ENCODE data around the gene CYB5R4. TPM values are rescaled to one million over a fixed set of nuclear protein-coding genes. Genes with fewer than 3 reads are reported as not detected.

The CYB5R4 gene
- polyA plus RNA-seq, 1 donor from 2014 or later = 18.0 TPM

DNA sequence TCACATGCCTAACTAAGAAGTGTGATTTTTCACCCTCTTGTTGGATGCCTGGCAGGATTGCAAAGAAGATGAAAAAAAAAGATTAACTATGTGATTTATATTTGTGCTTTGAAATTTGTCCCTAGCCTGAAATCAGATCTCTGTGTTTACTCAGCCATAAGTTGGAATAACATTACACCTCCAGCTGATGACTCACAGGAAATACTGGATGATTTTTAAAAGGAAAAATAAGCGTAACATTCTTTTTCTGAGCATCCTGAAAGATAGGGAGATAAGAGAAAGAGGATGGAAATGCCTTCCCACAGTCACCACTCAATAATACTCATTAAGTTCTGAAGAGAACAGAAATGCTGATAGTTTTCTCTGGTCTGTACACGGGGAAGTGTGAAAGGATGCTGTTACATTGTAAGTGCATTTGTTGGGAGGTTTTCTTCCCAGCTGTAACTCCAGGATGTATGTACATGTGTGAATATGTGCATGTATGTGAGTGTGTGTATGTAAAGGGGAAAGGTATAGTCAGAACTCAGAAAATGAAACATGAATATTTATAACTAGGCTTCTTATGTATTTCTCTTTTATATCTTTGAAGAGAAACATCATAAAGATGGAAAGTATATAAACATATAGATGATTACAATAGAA, 43.7 kb upstream of the CYB5R4 start:
- H3K4me3 ChIP-seq (ENCODE audit: low read length) = no peak overlapping the region
- no peaks in the 10 kb centered on the region for H3K9me3 ChIP-seq (ENCODE audit: low read length)
- no peak overlapping the region for H2AFZ ChIP-seq (ENCODE audit: low read depth, low read length)
- H4K20me1 ChIP-seq (ENCODE audit: insufficient read depth) = no peaks in the 10 kb centered on the region
- no peak overlapping the region for H3K9ac ChIP-seq (ENCODE audit: low read length)
- TF ChIP-seq, protein P1, sequence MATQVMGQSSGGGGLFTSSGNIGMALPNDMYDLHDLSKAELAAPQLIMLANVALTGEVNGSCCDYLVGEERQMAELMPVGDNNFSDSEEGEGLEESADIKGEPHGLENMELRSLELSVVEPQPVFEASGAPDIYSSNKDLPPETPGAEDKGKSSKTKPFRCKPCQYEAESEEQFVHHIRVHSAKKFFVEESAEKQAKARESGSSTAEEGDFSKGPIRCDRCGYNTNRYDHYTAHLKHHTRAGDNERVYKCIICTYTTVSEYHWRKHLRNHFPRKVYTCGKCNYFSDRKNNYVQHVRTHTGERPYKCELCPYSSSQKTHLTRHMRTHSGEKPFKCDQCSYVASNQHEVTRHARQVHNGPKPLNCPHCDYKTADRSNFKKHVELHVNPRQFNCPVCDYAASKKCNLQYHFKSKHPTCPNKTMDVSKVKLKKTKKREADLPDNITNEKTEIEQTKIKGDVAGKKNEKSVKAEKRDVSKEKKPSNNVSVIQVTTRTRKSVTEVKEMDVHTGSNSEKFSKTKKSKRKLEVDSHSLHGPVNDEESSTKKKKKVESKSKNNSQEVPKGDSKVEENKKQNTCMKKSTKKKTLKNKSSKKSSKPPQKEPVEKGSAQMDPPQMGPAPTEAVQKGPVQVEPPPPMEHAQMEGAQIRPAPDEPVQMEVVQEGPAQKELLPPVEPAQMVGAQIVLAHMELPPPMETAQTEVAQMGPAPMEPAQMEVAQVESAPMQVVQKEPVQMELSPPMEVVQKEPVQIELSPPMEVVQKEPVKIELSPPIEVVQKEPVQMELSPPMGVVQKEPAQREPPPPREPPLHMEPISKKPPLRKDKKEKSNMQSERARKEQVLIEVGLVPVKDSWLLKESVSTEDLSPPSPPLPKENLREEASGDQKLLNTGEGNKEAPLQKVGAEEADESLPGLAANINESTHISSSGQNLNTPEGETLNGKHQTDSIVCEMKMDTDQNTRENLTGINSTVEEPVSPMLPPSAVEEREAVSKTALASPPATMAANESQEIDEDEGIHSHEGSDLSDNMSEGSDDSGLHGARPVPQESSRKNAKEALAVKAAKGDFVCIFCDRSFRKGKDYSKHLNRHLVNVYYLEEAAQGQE (IDR thresholded peaks at IDR 0.05; ENCODE audit: borderline replicate concordance) = no peak
- no peak for TF ChIP-seq RAD21 (conservative IDR thresholded peaks at IDR 0.05)
- no peak for TF ChIP-seq TAF1 (IDR thresholded peaks at IDR 0.05; ENCODE audit: low read depth)
- TF ChIP-seq, protein P2, sequence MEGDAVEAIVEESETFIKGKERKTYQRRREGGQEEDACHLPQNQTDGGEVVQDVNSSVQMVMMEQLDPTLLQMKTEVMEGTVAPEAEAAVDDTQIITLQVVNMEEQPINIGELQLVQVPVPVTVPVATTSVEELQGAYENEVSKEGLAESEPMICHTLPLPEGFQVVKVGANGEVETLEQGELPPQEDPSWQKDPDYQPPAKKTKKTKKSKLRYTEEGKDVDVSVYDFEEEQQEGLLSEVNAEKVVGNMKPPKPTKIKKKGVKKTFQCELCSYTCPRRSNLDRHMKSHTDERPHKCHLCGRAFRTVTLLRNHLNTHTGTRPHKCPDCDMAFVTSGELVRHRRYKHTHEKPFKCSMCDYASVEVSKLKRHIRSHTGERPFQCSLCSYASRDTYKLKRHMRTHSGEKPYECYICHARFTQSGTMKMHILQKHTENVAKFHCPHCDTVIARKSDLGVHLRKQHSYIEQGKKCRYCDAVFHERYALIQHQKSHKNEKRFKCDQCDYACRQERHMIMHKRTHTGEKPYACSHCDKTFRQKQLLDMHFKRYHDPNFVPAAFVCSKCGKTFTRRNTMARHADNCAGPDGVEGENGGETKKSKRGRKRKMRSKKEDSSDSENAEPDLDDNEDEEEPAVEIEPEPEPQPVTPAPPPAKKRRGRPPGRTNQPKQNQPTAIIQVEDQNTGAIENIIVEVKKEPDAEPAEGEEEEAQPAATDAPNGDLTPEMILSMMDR (IDR thresholded peaks at IDR 0.05; ENCODE audit: poor library complexity, severe bottlenecking) = no peak
- TF ChIP-seq MXI1 (conservative IDR thresholded peaks at IDR 0.05; ENCODE audit: poor library complexity, severe bottlenecking) = no peak
- no peak for TF ChIP-seq EP300 (conservative IDR thresholded peaks at IDR 0.05; ENCODE audit: poor library complexity, severe bottlenecking)
- no peak for TF ChIP-seq EZH2 (IDR thresholded peaks at IDR 0.05; ENCODE audit: borderline replicate concordance, insufficient read depth, low read length, poor library complexity, severe bottlenecking)
- TF ChIP-seq SMC3 (conservative IDR thresholded peaks at IDR 0.05; ENCODE audit: poor library complexity) = no peak
- no peak for TF ChIP-seq POLR2AphosphoS5 (IDR thresholded peaks at IDR 0.05)
- H3K27me3 ChIP-seq (ENCODE audit: insufficient read depth, low read depth, low read length) = no peaks in the 10 kb centered on the region
- H3K79me2 ChIP-seq (replicated peaks; ENCODE audit: insufficient read depth, low read length) = no peaks in the 10 kb centered on the region
- no peak overlapping the region for H3K27ac ChIP-seq (ENCODE audit: low read length)
- H3F3A ChIP-seq (ENCODE audit: insufficient read depth, low read length, poor library complexity, severe bottlenecking) = no peaks in the 10 kb centered on the region
- H3K36me3 ChIP-seq (ENCODE audit: insufficient read depth, low read length) = no peaks in the 10 kb centered on the region
- no peak overlapping the region for H3K4me2 ChIP-seq (ENCODE audit: low read length)
- no peaks in the 10 kb centered on the region for H3K9me2 ChIP-seq (ENCODE audit: insufficient read depth, low read length)

DNA sequence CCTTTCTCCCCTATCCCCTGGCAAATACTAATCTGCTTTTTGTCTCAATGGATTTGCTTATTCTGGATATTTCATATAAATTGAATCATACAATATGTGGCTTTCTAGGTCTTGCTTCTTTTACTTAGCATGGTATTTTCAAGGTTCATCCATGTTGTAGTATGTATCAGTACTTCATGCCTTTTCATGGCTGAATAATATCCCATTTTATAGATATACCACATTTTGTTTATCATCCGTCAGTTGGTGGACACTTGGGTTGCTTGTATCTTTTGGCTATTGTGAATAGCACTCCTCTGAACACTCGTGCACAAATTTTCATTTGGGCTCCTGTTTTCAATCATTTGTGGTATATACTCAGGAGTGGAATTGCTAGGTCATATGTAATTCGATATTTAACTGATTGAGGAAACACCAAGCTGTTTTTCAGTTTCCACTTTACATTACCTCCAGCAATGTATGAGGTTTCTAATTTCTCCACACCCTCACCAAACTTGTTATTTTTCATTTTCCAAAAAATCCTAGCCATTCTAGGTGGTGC, 36.8 kb upstream of the CYB5R4 start:
- no peaks in the 10 kb centered on the region for H3K9me3 ChIP-seq (ENCODE audit: low read length)
- H3K4me2 ChIP-seq (ENCODE audit: low read length) = no peak overlapping the region
- H2AFZ ChIP-seq (ENCODE audit: low read depth, low read length) = no peak overlapping the region
- H3K9ac ChIP-seq (ENCODE audit: low read length) = no peak overlapping the region
- no peaks in the 10 kb centered on the region for H3F3A ChIP-seq (ENCODE audit: insufficient read depth, low read length, poor library complexity, severe bottlenecking)
- H3K27me3 ChIP-seq (ENCODE audit: insufficient read depth, low read depth, low read length) = no peaks in the 10 kb centered on the region
- H3K27ac ChIP-seq (ENCODE audit: low read length) = no peak overlapping the region
- H4K20me1 ChIP-seq (ENCODE audit: insufficient read depth) = no peaks in the 10 kb centered on the region
- no peaks in the 10 kb centered on the region for H3K9me2 ChIP-seq (ENCODE audit: insufficient read depth, low read length)
- TF ChIP-seq POLR2AphosphoS5 (IDR thresholded peaks at IDR 0.05) = no peak
- no peak for TF ChIP-seq EZH2 (IDR thresholded peaks at IDR 0.05; ENCODE audit: borderline replicate concordance, insufficient read depth, low read length, poor library complexity, severe bottlenecking)
- TF ChIP-seq RAD21 (conservative IDR thresholded peaks at IDR 0.05) = no peak
- no peak for TF ChIP-seq TAF1 (IDR thresholded peaks at IDR 0.05; ENCODE audit: low read depth)
- no peak for TF ChIP-seq MXI1 (conservative IDR thresholded peaks at IDR 0.05; ENCODE audit: poor library complexity, severe bottlenecking)
- no peak for TF ChIP-seq EP300 (conservative IDR thresholded peaks at IDR 0.05; ENCODE audit: poor library complexity, severe bottlenecking)
- TF ChIP-seq, protein P2 (IDR thresholded peaks at IDR 0.05; ENCODE audit: poor library complexity, severe bottlenecking) = no peak
- no peak for TF ChIP-seq SMC3 (conservative IDR thresholded peaks at IDR 0.05; ENCODE audit: poor library complexity)
- TF ChIP-seq, protein P1 (IDR thresholded peaks at IDR 0.05; ENCODE audit: borderline replicate concordance) = no peak
- no peak overlapping the region for H3K4me3 ChIP-seq (ENCODE audit: low read length)
- H3K36me3 ChIP-seq (ENCODE audit: insufficient read depth, low read length) = no peaks in the 10 kb centered on the region
- no peaks in the 10 kb centered on the region for H3K79me2 ChIP-seq (replicated peaks; ENCODE audit: insufficient read depth, low read length)
